ENCODE measurements around the gene SYVN1. TPM values are rescaled to one million over a fixed set of nuclear protein-coding genes. Genes with fewer than 3 reads are reported as not detected.

The SYVN1 gene
- polyA plus RNA-seq, 3 donors, result 3.5 to 81.6 (median 6.4) TPM

GRCh38 chr11:65108469-65109123 is 25.7 kb downstream of the SYVN1 start:
- Histone ChIP-seq H3K4me2 (replicated peaks; ENCODE audit: extremely low read depth, low read length, poor library complexity, severe bottlenecking) (no peak overlapping the region), H4K20me1 (ENCODE audit: insufficient read depth, low read length) (peaks cover 18% of the 10 kb centered on the region), H3K4me3 (replicated peaks in 1 of 3; ENCODE audit: low read depth in 2 of 3, low read length in 3 of 3) (no peak overlapping the region), H2AFZ (ENCODE audit: insufficient read depth, low read depth, low read length, poor library complexity, severe bottlenecking) (no peak overlapping the region), H3K9ac (ENCODE audit: insufficient read depth, low read length, poor library complexity, severe bottlenecking) (no peak overlapping the region), H3K9me3 (replicated peaks in 1 of 2; ENCODE audit: control insufficient read depth in 1 of 2, insufficient read depth in 1 of 2, low read length in 2 of 2) (no peaks in the 10 kb centered on the region), H3K79me2 (ENCODE audit: insufficient read depth, low read length) (no peaks in the 10 kb centered on the region), H3K27me3 (ENCODE audit: control insufficient read depth in 2 of 2, insufficient read depth in 2 of 2, low read length in 2 of 2) (peaks cover 0 to 10% of the 10 kb centered on the region in 2 donors), H3K27ac (ENCODE audit: low read depth in 1 of 2, low read length in 2 of 2) (no peak overlapping the region), H3K36me3 (replicated peaks in 1 of 2; ENCODE audit: control insufficient read depth in 1 of 2, insufficient read depth in 2 of 2, low read length in 2 of 2) (peaks cover 21 to 60% of the 10 kb centered on the region in 2 donors), H3K4me1 (ENCODE audit: control insufficient read depth in 1 of 2, insufficient read depth in 2 of 2, low read length in 2 of 2) (peaks cover 27 to 32% of the 10 kb centered on the region in 2 donors)
- peaks cover 0 to 3% (median 0%) of the 10 kb centered on the region in 7 donors for H3K9me3 Mint-ChIP-seq
- WGBS (ENCODE audit: insufficient coverage), result 97% methylated on average over 35 of the region's 38 CpGs
- peaks cover 8 to 17% (median 9%) of the 10 kb centered on the region in 3 donors for H3K27me3 Mint-ChIP-seq (ENCODE audit: low read depth in 3 of 3)
- H3K27ac Mint-ChIP-seq, result no peak overlapping the region
- H3K4me3 Mint-ChIP-seq, result no peak overlapping the region
- DNase-seq, result no peak
- H3K4me1 Mint-ChIP-seq, result peaks cover 31% of the 10 kb centered on the region
- H3K36me3 Mint-ChIP-seq, result peaks cover 38 to 46% of the 10 kb centered on the region in 2 donors
- intact Hi-C loops (cut with micrococcal nuclease), result no loop called here
- TF ChIP-seq CTCF (IDR thresholded peaks at IDR 0.05), result no peak

- no peak overlapping the region for H3K27ac Mint-ChIP-seq
- H3K4me3 Mint-ChIP-seq, result no peak overlapping the region
- peaks cover 1 to 10% (median 2%) of the 10 kb centered on the region in 3 donors for H3K27me3 Mint-ChIP-seq (ENCODE audit: low read depth in 3 of 3)
- Histone ChIP-seq H3K4me2 (replicated peaks; ENCODE audit: extremely low read depth, low read length, poor library complexity, severe bottlenecking) (no peak overlapping the region), H2AFZ (ENCODE audit: insufficient read depth, low read depth, low read length, poor library complexity, severe bottlenecking) (no peak overlapping the region), H4K20me1 (ENCODE audit: insufficient read depth, low read length) (peaks cover 18% of the 10 kb centered on the region), H3K4me3 (replicated peaks in 1 of 3; ENCODE audit: low read depth in 2 of 3, low read length in 3 of 3) (no peak overlapping the region), H3K79me2 (ENCODE audit: insufficient read depth, low read length) (no peaks in the 10 kb centered on the region), H3K27me3 (ENCODE audit: control insufficient read depth in 2 of 2, insufficient read depth in 2 of 2, low read length in 2 of 2) (peaks cover 0 to 4% of the 10 kb centered on the region in 2 donors), H3K9ac (ENCODE audit: insufficient read depth, low read length, poor library complexity, severe bottlenecking) (no peak overlapping the region), H3K9me3 (replicated peaks in 1 of 2; ENCODE audit: control insufficient read depth in 1 of 2, insufficient read depth in 1 of 2, low read length in 2 of 2) (no peaks in the 10 kb centered on the region), H3K4me1 (ENCODE audit: control insufficient read depth in 1 of 2, insufficient read depth in 2 of 2, low read length in 2 of 2) (peaks cover 24 to 27% of the 10 kb centered on the region in 2 donors), H3K27ac (ENCODE audit: low read depth in 1 of 2, low read length in 2 of 2) (no peak overlapping the region), H3K36me3 (replicated peaks in 1 of 2; ENCODE audit: control insufficient read depth in 1 of 2, insufficient read depth in 2 of 2, low read length in 2 of 2) (peaks cover 26 to 67% of the 10 kb centered on the region in 2 donors)
- H3K36me3 Mint-ChIP-seq, result peaks cover 34 to 50% of the 10 kb centered on the region in 2 donors
- no peaks in the 10 kb centered on the region for H3K9me3 Mint-ChIP-seq
- intact Hi-C loops (cut with micrococcal nuclease), result no loop called here
- 97% methylated on average over 52 of the region's 52 CpGs for WGBS (ENCODE audit: insufficient coverage)
- TF ChIP-seq CTCF (IDR thresholded peaks at IDR 0.05), result no peak
- H3K4me1 Mint-ChIP-seq, result peaks cover 24% of the 10 kb centered on the region
- peak in 1 of 3 donors; percentile 5 for DNase-seq
Measured at GRCh38 chr11:65107751-65108468, 26.4 kb downstream of the SYVN1 start.
